Ishikawa (cell line): ENCODE measurements around the gene FSTL3.

Experiments used
- CEBPB ChIP-seq: IDR thresholded peaks from 2 replicates; pipeline ENCODE4 v1.6.1; 2012
- CREB1 ChIP-seq: IDR thresholded peaks from 2 replicates; pipeline ENCODE4 v1.6.1; 2012; ENCODE audit warnings: low read depth
- TF ChIP-seq, protein P1 (sequence below): IDR thresholded peaks from 2 replicates; pipeline ENCODE4 v1.6.1; 2012

DNA sequence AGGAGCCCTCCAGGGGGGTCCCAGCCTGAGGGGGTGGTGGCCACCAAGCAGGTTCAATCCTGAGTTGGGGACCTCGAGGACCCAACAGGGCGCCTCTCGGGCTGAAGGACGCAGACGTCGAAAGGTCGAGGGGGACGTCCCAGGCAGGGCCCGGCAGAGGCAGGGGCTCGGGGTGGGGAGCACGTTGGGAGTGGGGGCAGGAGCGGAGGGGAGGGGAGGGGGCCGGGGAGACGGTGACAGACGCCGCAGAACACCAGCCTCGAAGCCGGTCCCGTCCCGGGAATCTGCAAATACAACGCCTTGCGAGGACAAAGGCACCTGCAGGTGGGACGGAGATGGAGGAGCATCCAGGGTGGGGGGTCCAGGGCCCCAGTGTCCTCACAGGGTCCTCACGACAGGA is 32.5 kb upstream of the FSTL3 start:
- TF ChIP-seq, protein P1, sequence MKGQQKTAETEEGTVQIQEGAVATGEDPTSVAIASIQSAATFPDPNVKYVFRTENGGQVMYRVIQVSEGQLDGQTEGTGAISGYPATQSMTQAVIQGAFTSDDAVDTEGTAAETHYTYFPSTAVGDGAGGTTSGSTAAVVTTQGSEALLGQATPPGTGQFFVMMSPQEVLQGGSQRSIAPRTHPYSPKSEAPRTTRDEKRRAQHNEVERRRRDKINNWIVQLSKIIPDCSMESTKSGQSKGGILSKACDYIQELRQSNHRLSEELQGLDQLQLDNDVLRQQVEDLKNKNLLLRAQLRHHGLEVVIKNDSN: no peak
- TF ChIP-seq CREB1: no peak
- no peak for TF ChIP-seq CEBPB
